D721Med (cell line): ENCODE results near the gene RNF111.

ENCODE experiments used
- DNase-seq: peaks from one replicate; pipeline ENCODE4 v3.0.0; 2011; ENCODE audit warnings: low spot score; ENCODE audit not compliant: insufficient read length
- FAIRE-seq: peaks from 2 replicates; lab custom pipeline; 2011; peaks lifted over from hg19 to GRCh38; lab: Jason Lieb, UNC
- TF ChIP-seq, protein P1 (sequence below): IDR thresholded peaks from 2 replicates; pipeline ENCODE4 v1.5.1; 2012; ENCODE audit warnings: mild to moderate bottlenecking, control low read depth; ENCODE audit not compliant: insufficient read depth; ENCODE audit errors: missing control alignments

The RNF111 gene

DNA sequence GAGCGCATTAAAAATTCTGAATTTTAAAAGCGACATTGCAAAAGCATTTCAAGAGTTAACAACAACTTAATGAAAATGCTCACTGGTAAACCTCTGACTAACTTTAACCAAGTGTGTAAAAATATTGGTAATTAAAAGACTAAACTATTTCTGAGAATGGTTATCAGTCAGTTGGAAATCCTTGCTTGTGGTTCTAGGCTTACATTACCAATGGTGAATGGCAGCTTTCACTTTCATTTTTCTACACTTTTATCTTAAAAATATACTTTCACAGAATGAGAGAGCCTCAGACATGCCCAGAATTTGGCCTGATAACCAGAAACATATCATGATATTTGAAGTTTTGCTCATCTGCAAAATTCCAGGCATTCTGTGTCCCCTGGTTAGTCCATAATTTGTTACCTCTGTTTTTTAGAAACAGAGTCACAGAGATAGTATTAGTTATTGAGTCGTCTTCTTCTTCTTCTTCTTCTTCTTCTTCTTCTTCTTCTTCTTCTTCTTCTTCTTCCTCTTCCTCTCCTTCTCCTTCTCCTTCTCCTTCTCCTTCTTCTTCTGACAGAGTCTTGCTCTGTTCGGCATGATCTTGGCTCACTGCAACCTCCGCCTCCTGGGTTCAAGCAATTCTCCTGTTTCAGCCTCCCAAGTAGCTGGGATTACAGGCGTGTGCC, 5.5 kb upstream of the RNF111 start:
- DNase-seq (no peak), FAIRE-seq (no peak)
- TF ChIP-seq, protein P1, sequence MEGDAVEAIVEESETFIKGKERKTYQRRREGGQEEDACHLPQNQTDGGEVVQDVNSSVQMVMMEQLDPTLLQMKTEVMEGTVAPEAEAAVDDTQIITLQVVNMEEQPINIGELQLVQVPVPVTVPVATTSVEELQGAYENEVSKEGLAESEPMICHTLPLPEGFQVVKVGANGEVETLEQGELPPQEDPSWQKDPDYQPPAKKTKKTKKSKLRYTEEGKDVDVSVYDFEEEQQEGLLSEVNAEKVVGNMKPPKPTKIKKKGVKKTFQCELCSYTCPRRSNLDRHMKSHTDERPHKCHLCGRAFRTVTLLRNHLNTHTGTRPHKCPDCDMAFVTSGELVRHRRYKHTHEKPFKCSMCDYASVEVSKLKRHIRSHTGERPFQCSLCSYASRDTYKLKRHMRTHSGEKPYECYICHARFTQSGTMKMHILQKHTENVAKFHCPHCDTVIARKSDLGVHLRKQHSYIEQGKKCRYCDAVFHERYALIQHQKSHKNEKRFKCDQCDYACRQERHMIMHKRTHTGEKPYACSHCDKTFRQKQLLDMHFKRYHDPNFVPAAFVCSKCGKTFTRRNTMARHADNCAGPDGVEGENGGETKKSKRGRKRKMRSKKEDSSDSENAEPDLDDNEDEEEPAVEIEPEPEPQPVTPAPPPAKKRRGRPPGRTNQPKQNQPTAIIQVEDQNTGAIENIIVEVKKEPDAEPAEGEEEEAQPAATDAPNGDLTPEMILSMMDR: no peak

DNA sequence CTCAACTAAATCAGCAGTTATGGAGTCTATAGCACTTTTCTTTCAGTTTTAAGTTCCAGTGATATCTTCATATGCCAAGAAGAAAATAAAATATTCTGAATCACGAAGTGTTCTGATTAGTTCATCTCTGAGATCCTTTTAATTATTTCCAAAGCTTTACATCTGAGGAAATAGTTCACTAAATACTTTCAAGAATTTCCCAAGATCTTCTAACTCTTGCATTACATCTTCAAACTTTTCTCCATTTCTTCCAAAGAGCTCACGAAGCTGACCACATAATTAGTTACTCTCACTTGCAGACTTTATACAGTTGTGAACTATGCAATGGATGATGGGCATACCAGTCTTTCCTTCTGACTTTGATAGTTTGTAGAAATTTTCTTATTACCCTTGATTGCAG, 4.2 kb upstream of the RNF111 start:
- DNase-seq (no peak), FAIRE-seq (no peak)
- TF ChIP-seq, protein P1: no peak

DNA sequence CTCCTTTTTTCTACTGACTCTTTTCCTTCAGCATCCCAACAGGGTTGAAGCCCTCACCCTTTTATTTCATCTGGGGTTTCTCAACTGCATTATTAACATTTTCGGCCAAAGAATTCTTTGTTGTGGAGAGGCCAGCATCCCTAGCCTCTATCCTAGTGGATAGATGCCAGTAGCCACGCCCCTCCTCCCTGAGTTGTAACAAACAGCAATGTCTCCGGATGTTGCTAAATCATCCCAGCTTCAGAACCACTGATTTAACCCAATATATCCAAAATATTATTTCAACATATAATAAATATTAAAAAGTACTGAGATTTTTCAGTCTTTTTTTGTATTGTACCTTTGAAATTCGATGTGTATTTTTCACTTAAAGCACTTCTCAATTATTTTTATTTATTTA, 2.0 kb upstream of the RNF111 start:
- FAIRE-seq (no peak), DNase-seq (no peak)
- TF ChIP-seq, protein P1: no peak

DNA sequence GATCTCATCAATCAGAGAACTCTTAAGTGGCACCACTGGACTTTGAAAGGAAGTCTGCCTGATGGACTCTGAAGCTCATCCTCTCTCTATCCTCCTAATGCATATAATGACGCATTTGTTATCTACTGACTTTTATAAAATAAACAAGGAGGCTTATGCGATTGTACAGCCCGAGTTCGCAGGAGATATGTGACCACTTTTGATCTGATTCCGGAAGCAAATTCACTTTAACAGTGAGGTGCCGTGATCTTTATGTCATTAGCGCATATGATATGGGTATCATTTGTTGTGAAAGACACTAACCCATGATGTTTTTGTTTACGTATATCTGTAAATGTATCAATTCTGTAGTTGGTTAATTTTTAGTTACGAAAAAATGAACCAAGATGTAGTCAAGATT, 427 bp upstream of the RNF111 start:
- DNase-seq: no peak
- TF ChIP-seq, protein P1: no peak
- no peak for FAIRE-seq

DNA sequence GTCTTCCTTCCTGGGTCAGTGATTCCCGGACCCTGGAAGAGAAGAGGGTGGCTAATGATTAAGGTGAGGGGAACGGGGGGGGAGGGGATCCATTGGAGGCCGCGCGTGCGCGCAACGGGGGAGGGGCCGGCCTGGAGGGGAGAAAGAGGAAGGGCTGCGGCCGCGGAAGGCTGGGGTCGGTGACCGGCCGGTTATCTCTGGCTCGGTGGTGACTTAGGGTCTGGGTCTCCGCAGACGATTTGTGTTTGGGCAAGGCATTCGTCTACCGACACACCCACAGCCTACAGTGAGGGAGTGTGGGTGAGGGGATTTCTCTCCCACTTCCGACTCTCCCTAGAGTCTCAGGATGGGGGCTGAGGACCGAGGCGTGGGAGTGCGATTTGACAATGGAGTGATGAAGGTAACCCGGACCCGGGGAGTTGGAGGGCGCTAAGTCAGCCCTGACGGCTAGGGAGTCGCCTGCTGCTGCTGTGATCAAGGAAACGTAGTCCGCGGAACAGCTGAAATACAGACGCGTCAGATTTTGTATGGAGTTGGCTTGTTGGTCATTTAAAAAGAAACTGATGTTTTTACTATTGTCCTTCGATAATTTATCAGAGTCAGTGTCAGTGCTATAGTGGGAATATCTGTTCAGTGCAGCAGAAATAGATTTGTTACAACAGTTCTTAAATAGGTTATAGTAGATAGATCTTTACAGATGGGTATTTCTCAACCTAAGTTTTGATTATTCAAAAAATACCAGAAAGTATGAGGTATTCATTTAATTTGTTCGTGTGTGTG, 733 bp downstream of the RNF111 start:
- TF ChIP-seq, protein P1: no peak
- DNase-seq (peak; percentile 40), FAIRE-seq (no peak)

DNA sequence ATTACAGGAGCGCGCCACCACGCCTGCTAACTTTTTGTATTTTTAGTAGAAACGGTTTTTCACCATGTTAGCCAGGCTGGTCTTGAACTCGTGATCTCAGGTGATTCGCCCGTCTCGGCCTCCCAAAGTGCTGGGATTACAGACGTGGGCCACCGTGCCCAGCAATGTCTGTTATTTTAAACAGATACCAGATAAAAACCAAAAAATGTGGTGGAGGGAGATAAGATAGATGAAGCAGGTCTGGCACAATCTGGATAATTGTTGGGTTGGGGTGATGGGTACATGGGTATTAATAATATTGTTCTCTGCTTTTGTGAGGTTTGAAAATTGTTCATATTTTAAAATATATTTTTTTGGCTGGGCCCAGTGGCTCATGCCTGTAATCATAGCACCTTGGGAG, 4.7 kb downstream of the RNF111 start:
- no peak for FAIRE-seq
- no peak for DNase-seq
- TF ChIP-seq, protein P1: no peak

DNA sequence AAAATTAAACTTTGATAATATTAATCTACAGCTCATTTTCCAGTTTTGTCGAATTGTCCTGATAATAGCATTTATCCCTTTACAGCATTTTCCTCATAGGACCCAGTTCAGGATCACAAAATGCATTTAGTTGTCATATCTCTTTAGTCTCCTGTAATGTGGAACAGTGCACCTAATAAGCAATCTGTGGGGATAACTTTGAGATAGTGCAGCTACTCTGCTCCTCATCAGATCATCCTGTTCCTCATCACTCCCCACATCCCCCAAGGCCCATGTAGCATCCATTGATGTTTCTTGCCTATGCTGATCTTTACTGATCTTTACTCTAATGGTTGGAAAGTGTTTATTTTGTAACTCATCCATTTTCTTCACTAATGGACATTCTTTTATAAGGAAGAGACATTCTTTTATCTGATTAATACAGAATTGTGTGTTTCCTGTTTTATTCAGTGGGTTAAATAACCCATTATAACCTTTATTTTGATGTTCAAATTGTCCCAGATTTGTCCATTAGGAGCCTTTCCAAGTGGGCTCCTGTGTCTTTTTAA, 7.5 kb downstream of the RNF111 start:
- FAIRE-seq: no peak
- TF ChIP-seq, protein P1: no peak
- DNase-seq: no peak
